ENCODE results near the gene PPM1N. TPM values are rescaled to one million over a fixed set of nuclear protein-coding genes. Genes with fewer than 3 reads are reported as not detected.

PPM1N gene
- total and polyA plus RNA-seq, 2 of the 13 experiments (the other 11 are each of a cell fraction or from before 2014, with no cell fraction given): 0.31 to 1.8 TPM

- TF ChIP-seq ISL2 (CRISPR knock-in tag; IDR thresholded peaks at IDR 0.05): peak; percentile 41; the same call in 1 of the 2 replicates
- peak; percentile 71; the same call in 1 of the 2 replicates for TF ChIP-seq ZSCAN9 (CRISPR knock-in tag; IDR thresholded peaks at IDR 0.05; ENCODE audit: borderline replicate concordance)
- no peak for TF ChIP-seq ZNF44 (CRISPR knock-in tag; IDR thresholded peaks at IDR 0.05)
- no peak for TF ChIP-seq SIX1 (CRISPR knock-in tag; IDR thresholded peaks at IDR 0.05; ENCODE audit: borderline replicate concordance)
- TF ChIP-seq ZNF121 (CRISPR knock-in tag; IDR thresholded peaks at IDR 0.05): no peak; the same call in 1 of the 2 replicates
- TF ChIP-seq KAT2B (IDR thresholded peaks at IDR 0.05; ENCODE audit: borderline replicate concordance, low read depth, low read length): no peak
- peak; percentile 72 for TF ChIP-seq HDAC2 (CRISPR knock-in tag; IDR thresholded peaks at IDR 0.05)
- TF ChIP-seq BATF2 (CRISPR knock-in tag; IDR thresholded peaks at IDR 0.05): no peak
- TF ChIP-seq ZNF235 (CRISPR knock-in tag; IDR thresholded peaks at IDR 0.05; ENCODE audit: borderline replicate concordance): 0 out of 2 replicates have a peak, but pooled peaks have one; percentile 74
- TF ChIP-seq PHF20 (CRISPR knock-in tag; IDR thresholded peaks at IDR 0.05): no peak
- no peak for TF ChIP-seq PBX3 (CRISPR knock-in tag; IDR thresholded peaks at IDR 0.05; ENCODE audit: borderline replicate concordance)
- no peak for TF ChIP-seq ZNF562 (CRISPR knock-in tag; IDR thresholded peaks at IDR 0.05; ENCODE audit: borderline replicate concordance)
- TF ChIP-seq HIVEP1 (CRISPR knock-in tag; IDR thresholded peaks at IDR 0.05): peak; percentile 100
- TF ChIP-seq ZNF781 (CRISPR knock-in tag; IDR thresholded peaks at IDR 0.05; ENCODE audit: borderline replicate concordance, not compliant biosample characterization): no peak
- no peak for TF ChIP-seq IKZF1 (IDR thresholded peaks at IDR 0.05)
- 0 out of 2 replicates have a peak, but pooled peaks have one; percentile 25 for TF ChIP-seq RERE (CRISPR knock-in tag; IDR thresholded peaks at IDR 0.05; ENCODE audit: low read depth)
- peak; percentile 83; the same call in 1 of the 2 replicates for TF ChIP-seq MTA1 (CRISPR knock-in tag; IDR thresholded peaks at IDR 0.05; ENCODE audit: borderline replicate concordance)
- TF ChIP-seq ZNF883 (CRISPR knock-in tag; IDR thresholded peaks at IDR 0.05; ENCODE audit: not compliant biosample characterization): no peak
- TF ChIP-seq CEBPG (CRISPR knock-in tag; IDR thresholded peaks at IDR 0.05): 0 out of 2 replicates have a peak, but pooled peaks have one; percentile 11
- TF ChIP-seq ZNF850 (CRISPR knock-in tag; conservative IDR thresholded peaks at IDR 0.05): no peak
- TF ChIP-seq HMGA1 (CRISPR knock-in tag; conservative IDR thresholded peaks at IDR 0.05): no peak
- TF ChIP-seq SOX13 (IDR thresholded peaks at IDR 0.05): no peak
- TF ChIP-seq SOX13 (CRISPR knock-in tag; conservative IDR thresholded peaks at IDR 0.05 in 1 of 2, IDR thresholded peaks at IDR 0.05 in 1 of 2): peak in 1 of 2 experiments; percentile 67; a peak in 2 of 4 replicates
These were observed 42.3 kb upstream of the PPM1N start (continued) for GRCh38 chr19:45455707-45456499.
